Measurements from ENCODE around the gene C9. TPM values are rescaled to one million over a fixed set of nuclear protein-coding genes. Genes with fewer than 3 reads are reported as not detected.

C9 gene
- total and polyA plus RNA-seq, 4 donors: 128 to 3,238 (median 748) TPM

GRCh38 chr5:39238366-39239105 is 125.8 kb downstream of the C9 start:
- no peaks in the 10 kb centered on the region for H3K36me3 ChIP-seq (ENCODE audit: control insufficient read depth in 4 of 4, insufficient read depth in 3 of 4, low read depth in 1 of 4, low read length in 3 of 4)
- H3K4me1 ChIP-seq (ENCODE audit: control insufficient read depth in 4 of 4, insufficient read depth in 4 of 4, low read length in 3 of 4): no peaks in the 10 kb centered on the region
- no peaks in the 10 kb centered on the region for H3K9me3 ChIP-seq (ENCODE audit: control insufficient read depth in 4 of 4, low read length in 3 of 4)
- TF ChIP-seq TAF1 (conservative IDR thresholded peaks at IDR 0.05): no peak
- TF ChIP-seq GABPA (IDR thresholded peaks at IDR 0.05 in 1 of 2, conservative IDR thresholded peaks at IDR 0.05 in 1 of 2): no peak
- no peak for TF ChIP-seq ZBTB33 (IDR thresholded peaks at IDR 0.05)
- TF ChIP-seq JUND (IDR thresholded peaks at IDR 0.05): no peak
- TF ChIP-seq SP1 (IDR thresholded peaks at IDR 0.05): no peak
- no peak for TF ChIP-seq MAX (IDR thresholded peaks at IDR 0.05)
- no peak for TF ChIP-seq EGR1 (IDR thresholded peaks at IDR 0.05; ENCODE audit: low read depth in 2 of 2)
- H3K27ac ChIP-seq (ENCODE audit: low read depth in 1 of 2, low read length in 2 of 2): no peak overlapping the region
- WGBS: 52% methylated on average over 3 of the region's 3 CpGs
- H3K27me3 ChIP-seq (ENCODE audit: control insufficient read depth in 4 of 4, insufficient read depth in 4 of 4, low read length in 3 of 4): no peaks in the 10 kb centered on the region
- H3K4me3 ChIP-seq (ENCODE audit: low read depth in 1 of 3, low read length in 3 of 3): no peak overlapping the region
- DNase-seq (ENCODE audit: low spot score): no peak
- H3K9ac ChIP-seq (ENCODE audit: low read depth in 1 of 2, low read length in 2 of 2): no peak overlapping the region

- H3K36me3 ChIP-seq (ENCODE audit: control insufficient read depth in 4 of 4, insufficient read depth in 3 of 4, low read depth in 1 of 4, low read length in 3 of 4): no peaks in the 10 kb centered on the region
- H3K4me1 ChIP-seq (ENCODE audit: control insufficient read depth in 4 of 4, insufficient read depth in 4 of 4, low read length in 3 of 4): peaks cover 0 to under 1% (median 0%) of the 10 kb centered on the region in 4 donors
- H3K27me3 ChIP-seq (ENCODE audit: control insufficient read depth in 4 of 4, insufficient read depth in 4 of 4, low read length in 3 of 4): no peaks in the 10 kb centered on the region
- no peak overlapping the region for H3K9ac ChIP-seq (ENCODE audit: low read depth in 1 of 2, low read length in 2 of 2)
- H3K27ac ChIP-seq (ENCODE audit: low read depth in 1 of 2, low read length in 2 of 2): no peak overlapping the region
- TF ChIP-seq FOXA2 (IDR thresholded peaks at IDR 0.05): no peak
- TF ChIP-seq NR2F2 (IDR thresholded peaks at IDR 0.05): no peak
- no peak for TF ChIP-seq YY1 (IDR thresholded peaks at IDR 0.05)
- TF ChIP-seq FOXA1 (IDR thresholded peaks at IDR 0.05): no peak
- no peak for TF ChIP-seq ATF3 (IDR thresholded peaks at IDR 0.05)
- TF ChIP-seq RAD21 (IDR thresholded peaks at IDR 0.05): no peak
- TF ChIP-seq TAF1 (conservative IDR thresholded peaks at IDR 0.05): no peak
- WGBS: 93% methylated on average over 1 of the region's 1 CpG
- DNase-seq (ENCODE audit: low spot score): no peak
- no peaks in the 10 kb centered on the region for H3K9me3 ChIP-seq (ENCODE audit: control insufficient read depth in 4 of 4, low read length in 3 of 4)
- H3K4me3 ChIP-seq (ENCODE audit: low read depth in 1 of 3, low read length in 3 of 3): no peak overlapping the region
Measured at GRCh38 chr5:39236718-39237117, 127.6 kb downstream of the C9 start.

- H3K4me3 ChIP-seq (ENCODE audit: low read depth in 1 of 3, low read length in 3 of 3): no peak overlapping the region
- H3K4me1 ChIP-seq (ENCODE audit: control insufficient read depth in 4 of 4, insufficient read depth in 4 of 4, low read length in 3 of 4): peaks cover 0 to 1% (median 0%) of the 10 kb centered on the region in 4 donors
- no peak for DNase-seq (ENCODE audit: low spot score)
- 67% methylated on average over 3 of the region's 3 CpGs for WGBS
- H3K36me3 ChIP-seq (ENCODE audit: control insufficient read depth in 4 of 4, insufficient read depth in 3 of 4, low read depth in 1 of 4, low read length in 3 of 4): no peaks in the 10 kb centered on the region
- H3K9ac ChIP-seq (ENCODE audit: low read depth in 1 of 2, low read length in 2 of 2): no peak overlapping the region
- H3K27ac ChIP-seq (ENCODE audit: low read depth in 1 of 2, low read length in 2 of 2): no peak overlapping the region
- no peaks in the 10 kb centered on the region for H3K9me3 ChIP-seq (ENCODE audit: control insufficient read depth in 4 of 4, low read length in 3 of 4)
- no peaks in the 10 kb centered on the region for H3K27me3 ChIP-seq (ENCODE audit: control insufficient read depth in 4 of 4, insufficient read depth in 4 of 4, low read length in 3 of 4)
- no peak for TF ChIP-seq RXRA (IDR thresholded peaks at IDR 0.05)
- no peak for TF ChIP-seq ATF3 (IDR thresholded peaks at IDR 0.05)
- no peak for TF ChIP-seq HNF4G (IDR thresholded peaks at IDR 0.05)
- TF ChIP-seq TAF1 (conservative IDR thresholded peaks at IDR 0.05): no peak
- TF ChIP-seq YY1 (IDR thresholded peaks at IDR 0.05): no peak
- TF ChIP-seq REST (IDR thresholded peaks at IDR 0.05): no peak
- no peak for TF ChIP-seq RAD21 (IDR thresholded peaks at IDR 0.05)
- TF ChIP-seq EGR1 (IDR thresholded peaks at IDR 0.05; ENCODE audit: low read depth in 2 of 2): no peak
- no peak for TF ChIP-seq HNF4A (conservative IDR thresholded peaks at IDR 0.05)
- no peak for TF ChIP-seq ZBTB33 (IDR thresholded peaks at IDR 0.05)
- TF ChIP-seq GABPA (IDR thresholded peaks at IDR 0.05 in 1 of 2, conservative IDR thresholded peaks at IDR 0.05 in 1 of 2): no peak
- no peak for TF ChIP-seq MAX (IDR thresholded peaks at IDR 0.05)
- no peak for TF ChIP-seq FOXA1 (IDR thresholded peaks at IDR 0.05)
- no peak for TF ChIP-seq SP1 (IDR thresholded peaks at IDR 0.05)
Measured at GRCh38 chr5:39235648-39236047, 128.6 kb downstream of the C9 start.

All from liver (tissue), 9 donors.